ENCODE data around the gene INTS7.
"Not testable (repeated sequence)": the region's sequence is repeated elsewhere in the genome, so short reads cannot be mapped to it uniquely, and the experiment has no call there.

Gene INTS7

DNA sequence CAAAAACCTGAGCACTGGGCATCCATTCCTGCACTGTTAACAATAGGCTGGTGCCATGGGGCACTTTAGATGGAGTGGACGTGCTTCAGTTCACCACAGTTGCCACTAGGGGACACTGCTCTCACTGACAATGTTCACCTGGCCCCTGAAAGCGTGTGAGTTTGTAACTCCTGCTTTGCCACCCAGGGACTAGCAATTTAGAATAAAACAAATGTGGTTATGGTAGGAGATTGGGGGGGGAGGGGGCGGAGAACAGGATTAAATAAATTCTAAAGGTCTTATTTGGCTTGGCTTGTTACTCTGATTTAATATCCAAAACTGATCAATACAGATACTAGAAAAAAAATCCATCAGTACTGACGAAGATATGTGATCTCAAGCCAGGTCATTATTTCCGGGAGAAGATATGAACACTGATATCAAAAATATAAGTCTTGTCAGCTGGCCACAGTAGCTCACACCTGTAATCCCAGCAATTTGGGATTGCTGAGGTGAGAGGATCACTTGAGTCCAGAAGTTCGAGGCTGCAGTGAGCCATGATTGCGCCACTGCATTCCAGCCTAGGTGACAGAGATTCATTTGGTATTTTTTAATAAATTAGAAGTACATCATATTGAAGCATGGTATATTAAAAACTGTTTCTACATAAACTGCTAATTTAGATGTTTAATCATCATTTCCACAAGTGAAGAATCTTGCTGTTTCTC is 23.2 kb downstream of the INTS7 start:
- DNase-seq (ENCODE audit: extremely low read depth, low read depth) = peak; percentile 24

DNA sequence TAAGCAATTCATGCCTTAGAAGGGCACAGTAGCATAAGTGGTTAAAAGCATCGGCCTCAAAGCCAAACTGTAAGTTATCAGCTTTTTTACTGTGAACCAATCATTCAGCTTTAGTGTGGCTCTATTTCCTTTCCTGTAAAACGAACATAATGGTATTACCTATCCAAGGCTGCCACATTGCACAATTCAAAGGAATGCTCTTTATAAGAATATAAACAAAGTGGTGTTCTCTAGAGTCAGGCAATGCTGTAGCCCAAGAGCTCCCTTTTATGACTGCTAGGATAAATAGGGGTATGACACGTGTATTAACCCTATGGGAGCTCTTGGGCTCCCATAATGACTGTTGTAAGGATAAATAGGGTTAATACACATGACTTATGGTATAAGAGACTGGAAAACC is 25.4 kb downstream of the INTS7 start:
- TF ChIP-seq, protein P1, sequence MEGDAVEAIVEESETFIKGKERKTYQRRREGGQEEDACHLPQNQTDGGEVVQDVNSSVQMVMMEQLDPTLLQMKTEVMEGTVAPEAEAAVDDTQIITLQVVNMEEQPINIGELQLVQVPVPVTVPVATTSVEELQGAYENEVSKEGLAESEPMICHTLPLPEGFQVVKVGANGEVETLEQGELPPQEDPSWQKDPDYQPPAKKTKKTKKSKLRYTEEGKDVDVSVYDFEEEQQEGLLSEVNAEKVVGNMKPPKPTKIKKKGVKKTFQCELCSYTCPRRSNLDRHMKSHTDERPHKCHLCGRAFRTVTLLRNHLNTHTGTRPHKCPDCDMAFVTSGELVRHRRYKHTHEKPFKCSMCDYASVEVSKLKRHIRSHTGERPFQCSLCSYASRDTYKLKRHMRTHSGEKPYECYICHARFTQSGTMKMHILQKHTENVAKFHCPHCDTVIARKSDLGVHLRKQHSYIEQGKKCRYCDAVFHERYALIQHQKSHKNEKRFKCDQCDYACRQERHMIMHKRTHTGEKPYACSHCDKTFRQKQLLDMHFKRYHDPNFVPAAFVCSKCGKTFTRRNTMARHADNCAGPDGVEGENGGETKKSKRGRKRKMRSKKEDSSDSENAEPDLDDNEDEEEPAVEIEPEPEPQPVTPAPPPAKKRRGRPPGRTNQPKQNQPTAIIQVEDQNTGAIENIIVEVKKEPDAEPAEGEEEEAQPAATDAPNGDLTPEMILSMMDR (IDR thresholded peaks at IDR 0.05; ENCODE audit: low read depth, low read length) = no peak

More for the DNA sequence above, 23.2 kb downstream of the INTS7 start:
- TF ChIP-seq, protein P1 (IDR thresholded peaks at IDR 0.05; ENCODE audit: low read depth, low read length) = peak; percentile 100

DNA sequence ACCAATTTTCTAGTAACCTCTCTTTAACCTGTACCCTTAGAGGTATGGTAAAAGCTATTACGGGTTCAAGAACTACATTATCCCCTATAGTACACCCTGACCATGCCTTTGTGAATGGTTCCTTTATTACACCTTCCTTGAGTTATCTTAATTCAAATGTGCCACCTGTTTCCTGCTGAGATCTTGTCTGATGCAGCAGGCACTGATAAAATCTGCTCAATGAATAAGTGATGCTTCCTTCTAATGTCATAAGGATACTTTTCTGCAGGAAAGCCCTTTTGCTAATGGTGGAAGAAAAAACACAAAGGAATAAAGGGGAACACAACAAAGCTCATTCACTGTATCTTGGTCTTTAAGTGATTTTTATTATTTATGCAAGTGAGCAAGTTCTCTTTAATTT is 25.8 kb downstream of the INTS7 start:
- TF ChIP-seq, protein P1 (IDR thresholded peaks at IDR 0.05; ENCODE audit: low read depth, low read length) = no peak
- no peak for DNase-seq (ENCODE audit: extremely low read depth, low read depth)

More for the DNA sequence above, 25.4 kb downstream of the INTS7 start:
- DNase-seq (ENCODE audit: extremely low read depth, low read depth) = no peak

DNA sequence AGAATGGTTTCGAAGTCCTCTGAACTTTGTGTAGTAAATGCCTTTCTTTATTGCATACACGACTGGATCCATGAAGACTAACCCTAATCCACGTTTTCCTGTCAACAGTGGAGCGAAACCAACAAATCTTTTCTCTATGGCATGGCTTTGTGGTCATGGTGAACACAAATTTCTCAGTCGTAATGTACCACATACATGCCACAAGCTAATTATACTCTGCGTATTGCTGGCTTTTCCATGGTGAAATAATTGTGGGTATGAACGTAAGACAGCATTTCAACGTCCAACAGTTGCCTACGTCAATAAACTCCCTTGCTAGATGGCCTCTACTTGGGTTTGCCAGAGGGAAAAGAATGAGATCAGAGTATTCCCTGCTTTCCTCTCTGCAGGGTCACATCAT is 27.5 kb downstream of the INTS7 start:
- TF ChIP-seq, protein P1 (IDR thresholded peaks at IDR 0.05; ENCODE audit: low read depth, low read length) = no peak
- DNase-seq (ENCODE audit: extremely low read depth, low read depth) = no peak

DNA sequence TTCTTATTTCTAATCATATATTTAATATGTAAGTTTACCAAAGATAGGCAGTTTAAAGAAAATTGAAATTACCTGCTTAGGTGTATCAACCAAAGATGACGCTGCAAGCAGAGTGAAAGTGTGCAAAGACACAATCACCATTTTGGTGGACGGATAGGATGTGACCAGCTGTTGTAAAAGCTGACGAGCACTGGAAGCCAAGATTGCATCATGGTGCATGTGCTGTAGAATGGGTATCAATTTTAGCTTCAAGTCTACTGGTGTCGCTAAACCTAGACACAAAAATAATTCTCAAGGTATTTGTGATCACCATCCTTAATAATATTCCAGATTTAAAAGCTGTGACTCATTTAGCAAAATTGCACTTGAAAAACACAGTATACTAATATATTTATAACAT is 28.2 kb downstream of the INTS7 start:
- TF ChIP-seq, protein P1 (IDR thresholded peaks at IDR 0.05; ENCODE audit: low read depth, low read length) = no peak
- DNase-seq (ENCODE audit: extremely low read depth, low read depth) = no peak

DNA sequence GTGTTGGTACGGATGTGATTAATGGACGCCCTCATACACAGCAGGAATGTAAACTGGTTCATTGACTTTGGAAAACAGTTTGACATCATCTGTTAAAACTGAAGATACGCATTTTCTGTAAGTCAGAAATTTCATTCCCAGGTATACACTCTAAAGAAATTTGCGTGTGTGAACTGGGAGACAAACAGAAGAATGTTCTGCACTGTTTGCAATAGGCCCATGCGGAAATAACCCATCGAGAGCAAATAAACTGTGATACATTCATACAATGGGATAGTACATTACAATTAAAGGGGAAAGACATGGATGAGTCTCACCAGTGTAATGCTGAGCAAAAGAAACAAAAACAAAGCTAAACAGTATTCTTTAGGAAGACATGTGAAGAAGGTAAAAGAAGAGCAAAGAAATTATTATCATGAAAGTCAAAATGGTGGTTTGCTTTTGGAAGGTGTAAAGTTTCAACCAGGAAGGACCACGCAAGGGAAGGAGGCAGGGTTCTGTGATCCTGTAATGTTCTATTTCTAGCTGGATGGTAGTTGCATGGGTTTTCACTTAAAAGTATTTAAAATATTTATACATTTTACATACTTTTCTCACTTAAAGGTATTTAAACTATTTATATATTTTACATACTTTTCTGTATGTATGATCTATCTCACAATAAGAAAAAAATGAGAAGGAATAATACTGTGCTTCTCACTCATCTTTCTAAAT is 30.3 kb downstream of the INTS7 start:
- TF ChIP-seq, protein P1 (IDR thresholded peaks at IDR 0.05; ENCODE audit: low read depth, low read length) = no peak
- no peak for DNase-seq (ENCODE audit: extremely low read depth, low read depth)

DNA sequence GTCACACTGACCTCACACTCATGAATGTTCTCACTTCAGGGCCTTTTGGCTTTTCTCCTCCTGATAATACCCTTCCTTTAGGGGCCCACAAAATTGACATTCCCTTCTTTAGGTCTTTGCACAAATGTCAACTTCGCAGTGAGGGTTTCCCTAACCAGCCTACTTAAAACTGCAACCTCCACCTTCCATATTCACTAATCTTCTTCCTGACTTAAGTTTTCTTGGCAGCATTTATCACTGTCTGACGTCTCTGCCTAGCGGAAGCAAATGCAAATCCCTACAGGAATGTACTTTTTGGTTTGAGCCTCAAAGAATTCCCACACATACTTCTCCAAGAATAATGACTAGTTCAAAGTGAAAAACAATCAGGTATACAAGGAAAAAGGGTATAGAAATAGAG is 32.8 kb downstream of the INTS7 start:
- DNase-seq (ENCODE audit: extremely low read depth, low read depth) = no peak
- TF ChIP-seq, protein P1 (IDR thresholded peaks at IDR 0.05; ENCODE audit: low read depth, low read length) = no peak

DNA sequence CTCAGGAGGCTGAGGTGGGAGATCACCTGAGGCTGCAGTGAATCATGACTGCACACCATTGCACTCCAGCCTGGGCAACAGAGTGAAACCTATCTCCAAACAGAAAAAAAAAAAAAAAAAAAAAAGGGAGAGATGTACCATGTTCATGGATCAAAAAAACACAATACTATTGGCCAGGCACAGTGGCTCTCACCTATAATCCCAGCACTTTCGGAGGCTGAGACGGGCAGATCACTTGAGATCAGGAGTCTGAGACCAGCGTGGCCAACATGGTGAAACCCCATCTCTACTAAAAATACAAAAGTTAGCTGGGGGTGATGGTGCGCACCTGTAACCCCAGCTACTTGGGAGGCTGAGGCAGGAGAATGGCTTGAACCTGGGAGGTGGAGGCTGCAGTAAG is 37.9 kb downstream of the INTS7 start:
- not testable (repeated sequence) for DNase-seq (ENCODE audit: extremely low read depth, low read depth)

All from AG09319 (cell line).